GM12878 (cell line): ENCODE results near the gene CDHR2. TPM values are rescaled to one million over a fixed set of nuclear protein-coding genes. Genes with fewer than 3 reads are reported as not detected.

Experiments used
- ATF3 ChIP-seq: IDR thresholded peaks from 2 replicates; pipeline ENCODE4 v1.6.1; 2011; ENCODE audit warnings: low read depth, mild to moderate bottlenecking, low read length, moderate library complexity, borderline replicate concordance; ENCODE audit errors: extremely low read depth
- BACH1 ChIP-seq: fragments of 450-650 bp; IDR thresholded peaks from 2 replicates; pipeline ENCODE4 v1.6.1; 2017; ENCODE audit warnings: mild to moderate bottlenecking, borderline replicate concordance
- BCL11A ChIP-seq: IDR thresholded peaks from 2 replicates; pipeline ENCODE4 v1.6.1; 2011; ENCODE audit warnings: low read depth, low read length
- CHD2 ChIP-seq: IDR thresholded peaks from 2 replicates; pipeline ENCODE4 v1.6.1; 2011; ENCODE audit warnings: low read depth, low read length, improper control_type of control experiment, borderline replicate concordance
- CREM ChIP-seq: IDR thresholded peaks from 2 replicates; pipeline ENCODE4 v1.6.1; 2014; ENCODE audit warnings: antibody characterized with exemption, low read depth
- GATAD2B ChIP-seq: fragments of 450-650 bp; conservative IDR thresholded peaks from 2 replicates; pipeline ENCODE4 v1.6.1; 2017; ENCODE audit warnings: low read depth, mild to moderate bottlenecking, moderate library complexity
- IRF5 ChIP-seq: fragments of 450-650 bp; IDR thresholded peaks from 2 replicates; pipeline ENCODE4 v1.6.1; 2017; ENCODE audit warnings: borderline replicate concordance
- MLLT1 ChIP-seq: fragments of 450-650 bp; IDR thresholded peaks from 2 replicates; pipeline ENCODE4 v1.6.1; 2016; ENCODE audit warnings: mild to moderate bottlenecking
- RBBP5 ChIP-seq: fragments of 200-600 bp; sonication (generic); conservative IDR thresholded peaks from 2 replicates; pipeline ENCODE4 v1.6.1; 2016
- SP1 ChIP-seq: IDR thresholded peaks from one replicate; pipeline ENCODE4 v1.6.1; 2011; ENCODE audit warnings: low read depth, low read length
- SUPT20H ChIP-seq: IDR thresholded peaks from 2 replicates; pipeline ENCODE4 v1.6.1; 2011; ENCODE audit warnings: low read depth, mild to moderate bottlenecking, low read length, moderate library complexity, borderline replicate concordance; ENCODE audit not compliant: control insufficient read depth
- YY1 ChIP-seq: IDR thresholded peaks from 2 replicates; pipeline ENCODE4 v1.6.1; 2011; ENCODE audit warnings: low read depth, mild to moderate bottlenecking, low read length
- ZBTB11 ChIP-seq: fragments of 450-650 bp; formaldehyde crosslinking; IDR thresholded peaks from 2 replicates; pipeline ENCODE4 v1.5.0; 2022; ENCODE audit warnings: mild to moderate bottlenecking, missing genetic modification characterization
- ZBTB40 ChIP-seq: fragments of 450-650 bp; IDR thresholded peaks from 2 replicates; pipeline ENCODE4 v1.6.1; 2016; ENCODE audit warnings: mild to moderate bottlenecking, moderate library complexity, borderline replicate concordance
- polyA plus RNA-seq, 11 experiments: library from polyadenylated mRNA; depleted of rRNA in 4 of 11; unstranded in 6 of 11; stranded (reverse) in 5 of 11; fragments of >200 nt; fragmentation: Nextera tagmentation in 4 of 11; fragmentation: Illumina TruSeq in 1 of 11; extraction: Ambion mirVana in 4 of 11; extraction: Trizol in 1 of 11; gene quantifications; 1 replicate in 1 of 11; 2 replicates in 10 of 11; pipeline versions ENCODE4 v1.2.1 to v1.2.3, GENCODE V29; 2011 to 2016; ENCODE audit warnings: inconsistent platforms in 2 of 11, missing spikeins in 2 of 11, low read depth in 1 of 11
- total RNA-seq, 4 experiments: library from RNA; depleted of rRNA in 3 of 4; stranded (reverse); fragments of >200 nt in 3 of 4; fragmentation: Illumina TruSeq in 1 of 4; extraction: Trizol in 1 of 4; gene quantifications; 2 replicates each; pipeline versions ENCODE4 v1.2.1 to v1.2.3, GENCODE V29; 2013 to 2021

Gene CDHR2
- total and polyA plus RNA-seq, 10 of the 15 experiments (the other 5 are each of a cell fraction or from before 2014, with no cell fraction given): 0.03 to 0.46 (median 0.06) TPM; not detected in 5

GRCh38 chr5:176537554-176538229 is 11.4 kb upstream of the CDHR2 start (continued):
- TF ChIP-seq ZBTB40 (peak; percentile 77), ATF3 (no peak), ZBTB11 (CRISPR knock-in tag) (0 out of 2 replicates have a peak, but pooled peaks have one; percentile 41), SUPT20H (no peak), YY1 (0 out of 2 replicates have a peak, but pooled peaks have one; percentile 9), BCL11A (no peak), MLLT1 (0 out of 2 replicates have a peak, but pooled peaks have one; percentile 47), GATAD2B (peak; percentile 12; the same call in 1 of the 2 replicates), CHD2 (peak; percentile 73; the same call in 1 of the 2 replicates), CREM (peak; percentile 98), BACH1 (no peak), RBBP5 (no peak), SP1 (peak; percentile 91), IRF5 (no peak)
